C4-2B (cell line): ENCODE results near the gene SLC27A3.

Source experiments
- CTCF ChIP-seq: fragments of 450-650 bp; conservative IDR thresholded peaks from 2 replicates; pipeline ENCODE4 v1.5.1; 2017; ENCODE audit warnings: mild to moderate bottlenecking
- ZFX ChIP-seq: fragments of 450-650 bp; IDR thresholded peaks from 2 replicates; pipeline ENCODE4 v1.6.1; 2017

- no peak for TF ChIP-seq CTCF
- no peak for TF ChIP-seq ZFX
Observed at GRCh38 chr1:153777648-153778047, 2.4 kb downstream of the SLC27A3 start.
